Thyroid gland (tissue), 4 donors: ENCODE data around the gene ISYNA1.

Source experiments
- POLR2A ChIP-seq, 2 donors: fragments of 450-650 bp; IDR thresholded peaks; one replicate each; pipeline ENCODE4 v1.6.1; 2017; ENCODE audit warnings: antibody characterized with exemption in 2 of 2, mild to moderate bottlenecking in 2 of 2, moderate library complexity in 1 of 2
- TF ChIP-seq, protein P1 (sequence below), 6 experiments: fragments of 200-600 bp in 3 of 6; fragments of 450-650 bp in 3 of 6; sonication (generic) in 3 of 6; IDR thresholded peaks; one replicate each; pipeline ENCODE4 v1.5.1; 2016 to 2019; ENCODE audit warnings: antibody characterized with exemption in 6 of 6, mild to moderate bottlenecking in 2 of 6, inconsistent platforms in 1 of 6, moderate library complexity in 1 of 6

DNA sequence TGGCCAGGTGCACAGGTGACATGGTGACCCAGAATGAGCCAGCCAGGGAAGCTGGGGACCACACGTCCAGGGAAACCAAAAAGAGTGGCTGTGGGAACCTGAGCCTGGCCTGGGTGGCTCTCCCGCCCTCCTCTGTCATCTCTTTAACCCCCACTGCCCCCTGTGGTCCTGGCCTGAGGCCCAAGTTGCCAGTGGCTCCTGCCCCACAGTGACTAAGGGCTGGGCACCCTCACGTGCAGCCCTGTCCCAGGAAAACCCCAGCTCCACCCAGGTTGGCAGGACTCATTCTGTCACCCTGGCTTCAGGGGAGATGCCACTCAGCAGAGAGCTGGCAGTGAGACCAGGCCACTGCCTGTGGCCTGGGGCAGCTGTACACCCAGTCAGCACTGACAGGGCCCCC, 30.6 kb upstream of the ISYNA1 start:
- TF ChIP-seq, protein P1, sequence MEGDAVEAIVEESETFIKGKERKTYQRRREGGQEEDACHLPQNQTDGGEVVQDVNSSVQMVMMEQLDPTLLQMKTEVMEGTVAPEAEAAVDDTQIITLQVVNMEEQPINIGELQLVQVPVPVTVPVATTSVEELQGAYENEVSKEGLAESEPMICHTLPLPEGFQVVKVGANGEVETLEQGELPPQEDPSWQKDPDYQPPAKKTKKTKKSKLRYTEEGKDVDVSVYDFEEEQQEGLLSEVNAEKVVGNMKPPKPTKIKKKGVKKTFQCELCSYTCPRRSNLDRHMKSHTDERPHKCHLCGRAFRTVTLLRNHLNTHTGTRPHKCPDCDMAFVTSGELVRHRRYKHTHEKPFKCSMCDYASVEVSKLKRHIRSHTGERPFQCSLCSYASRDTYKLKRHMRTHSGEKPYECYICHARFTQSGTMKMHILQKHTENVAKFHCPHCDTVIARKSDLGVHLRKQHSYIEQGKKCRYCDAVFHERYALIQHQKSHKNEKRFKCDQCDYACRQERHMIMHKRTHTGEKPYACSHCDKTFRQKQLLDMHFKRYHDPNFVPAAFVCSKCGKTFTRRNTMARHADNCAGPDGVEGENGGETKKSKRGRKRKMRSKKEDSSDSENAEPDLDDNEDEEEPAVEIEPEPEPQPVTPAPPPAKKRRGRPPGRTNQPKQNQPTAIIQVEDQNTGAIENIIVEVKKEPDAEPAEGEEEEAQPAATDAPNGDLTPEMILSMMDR (IDR thresholded peaks at IDR 0.05): no peak
- TF ChIP-seq POLR2A (IDR thresholded peaks at IDR 0.05): no peak
